GM23338 (cell line): ENCODE data around the gene WIPF3. TPM values are rescaled to one million over a fixed set of nuclear protein-coding genes. Genes with fewer than 3 reads are reported as not detected.

Experiments
- ATAC-seq: fragments of 200-7000 bp; cut with Tn5 transposase; 3 replicates; pipeline ENCODE4 v1.9.1; 2020
- DNase-seq: peaks from one replicate; pipeline ENCODE4 v3.0.0-alpha.2; 2015; ENCODE audit warnings: low spot score
- H2AFZ ChIP-seq: fragments of 200-600 bp; sonication (generic); 2 replicates; pipeline ENCODE4 v1.8.0; 2016; ENCODE audit warnings: antibody characterized with exemption, mild to moderate bottlenecking, moderate library complexity
- H3F3A ChIP-seq: fragments of 200-600 bp; sonication (generic); replicated peaks from 2 replicates; pipeline ENCODE4 v1.8.0; 2017; ENCODE audit warnings: antibody characterized with exemption, mixed run types, low read depth
- H3K27ac ChIP-seq: fragments of 200-600 bp; sonication (generic); 2 replicates; pipeline ENCODE4 v1.6.1; 2016; ENCODE audit warnings: low read depth
- H3K27me3 ChIP-seq: fragments of 200-600 bp; sonication (generic); 2 replicates; pipeline ENCODE4 v1.8.0; 2016; ENCODE audit warnings: mild to moderate bottlenecking, mixed run types, moderate library complexity; ENCODE audit not compliant: insufficient read depth
- H3K36me3 ChIP-seq: fragments of 200-600 bp; sonication (generic); 2 replicates; pipeline ENCODE4 v1.8.0; 2016; ENCODE audit warnings: mild to moderate bottlenecking; ENCODE audit not compliant: insufficient read depth
- H3K4me1 ChIP-seq: fragments of 200-600 bp; sonication (generic); 2 replicates; pipeline ENCODE4 v1.8.0; 2016; ENCODE audit warnings: mild to moderate bottlenecking, moderate library complexity; ENCODE audit not compliant: insufficient read depth
- H3K4me2 ChIP-seq: fragments of 200-600 bp; sonication (generic); 2 replicates; pipeline ENCODE4 v1.7.1; 2017; ENCODE audit warnings: mixed run types
- H3K4me3 ChIP-seq: fragments of 200-600 bp; sonication (generic); 2 replicates; pipeline ENCODE4 v1.6.1; 2016; ENCODE audit warnings: mixed run types
- H3K79me2 ChIP-seq: fragments of 200-600 bp; sonication (generic); replicated peaks from 2 replicates; pipeline ENCODE4 v1.8.0; 2017; ENCODE audit warnings: mild to moderate bottlenecking; ENCODE audit not compliant: insufficient read depth
- H3K9me2 ChIP-seq: fragments of 200-600 bp; sonication (generic); 2 replicates; pipeline ENCODE4 v1.8.0; 2017; ENCODE audit not compliant: insufficient read depth
- H4K20me1 ChIP-seq: fragments of 200-600 bp; sonication (generic); replicated peaks from 2 replicates; pipeline ENCODE4 v1.8.0; 2017; ENCODE audit warnings: mild to moderate bottlenecking; ENCODE audit not compliant: insufficient read depth
- H3K27ac Mint-ChIP-seq: 2 replicates; pipeline ENCODE4 v1.8.0; 2020; ENCODE audit warnings: inconsistent platforms, mild to moderate bottlenecking, moderate library complexity, mixed read lengths
- H3K27me3 Mint-ChIP-seq: 3 replicates; pipeline ENCODE4 v1.8.0; 2022; ENCODE audit warnings: low read depth, mild to moderate bottlenecking, moderate library complexity, mixed read lengths, inconsistent platforms; ENCODE audit not compliant: insufficient read depth, poor library complexity
- H3K36me3 Mint-ChIP-seq: 3 replicates; pipeline ENCODE4 v1.8.0; 2021; ENCODE audit warnings: low read depth, mild to moderate bottlenecking, inconsistent platforms, moderate library complexity, mixed read lengths
- H3K4me1 Mint-ChIP-seq: 3 replicates; pipeline ENCODE4 v1.8.0; 2020; ENCODE audit warnings: mild to moderate bottlenecking, inconsistent platforms, mixed read lengths
- H3K4me3 Mint-ChIP-seq: 3 replicates; pipeline ENCODE4 v1.8.0; 2021; ENCODE audit warnings: moderate library complexity, mild to moderate bottlenecking, inconsistent platforms, mixed read lengths
- H3K9me3 Mint-ChIP-seq: 3 replicates; pipeline ENCODE4 v1.8.0; 2020; ENCODE audit warnings: moderate library complexity, mild to moderate bottlenecking, inconsistent platforms, mixed read lengths
- CREB1 ChIP-seq: fragments of 250-450 bp; sonication (Bioruptor Pico); IDR thresholded peaks from 2 replicates; pipeline ENCODE4 v1.5.0; 2020; ENCODE audit warnings: low read depth, mild to moderate bottlenecking, moderate library complexity
- CTCF ChIP-seq, 2 experiments: fragments of 200-600 bp in 1 of 2; sonication (generic) in 1 of 2; conservative IDR thresholded peaks; 2 replicates each; pipeline versions ENCODE4 v1.5.1 to v1.6.1; 2016 to 2017; ENCODE audit warnings: antibody characterized with exemption in 2 of 2, low read depth in 2 of 2, mild to moderate bottlenecking in 2 of 2, moderate library complexity in 1 of 2
- ETS1 ChIP-seq: IDR thresholded peaks from 2 replicates; pipeline ENCODE4 v1.6.1; 2016; ENCODE audit warnings: antibody characterized with exemption
- EZH2 ChIP-seq: fragments of 200-600 bp; sonication (generic); IDR thresholded peaks from one replicate; pipeline ENCODE4 v1.8.0; 2017; ENCODE audit warnings: antibody characterized with exemption, mild to moderate bottlenecking, low read depth; ENCODE audit not compliant: unreplicated experiment
- EZH2phosphoT487 ChIP-seq: fragments of 200-600 bp; sonication (generic); IDR thresholded peaks from one replicate; pipeline ENCODE4 v1.8.1; 2018; ENCODE audit warnings: antibody characterized with exemption; ENCODE audit not compliant: unreplicated experiment
- JUNB ChIP-seq: IDR thresholded peaks from one replicate; pipeline ENCODE4 v1.6.1; 2016; ENCODE audit warnings: antibody characterized with exemption; ENCODE audit not compliant: unreplicated experiment
- NANOG ChIP-seq: IDR thresholded peaks from 2 replicates; pipeline ENCODE4 v1.6.1; 2016; ENCODE audit warnings: antibody characterized with exemption, borderline replicate concordance
- POLR2AphosphoS5 ChIP-seq: IDR thresholded peaks from 2 replicates; pipeline ENCODE4 v1.6.1; 2016; ENCODE audit warnings: antibody characterized with exemption, low read depth
- REST ChIP-seq: IDR thresholded peaks from one replicate; pipeline ENCODE4 v1.6.1; 2018; ENCODE audit warnings: antibody characterized with exemption; ENCODE audit not compliant: unreplicated experiment
- STAT1 ChIP-seq: IDR thresholded peaks from one replicate; pipeline ENCODE4 v1.6.1; 2016; ENCODE audit warnings: antibody characterized with exemption; ENCODE audit not compliant: unreplicated experiment
- ZNF114 ChIP-seq: fragments of 250-450 bp; sonication (Bioruptor Pico); IDR thresholded peaks from 2 replicates; pipeline ENCODE4 v1.5.0; 2020; ENCODE audit warnings: mild to moderate bottlenecking, moderate library complexity
- ZNF331 ChIP-seq: fragments of 250-450 bp; sonication (Bioruptor Pico); IDR thresholded peaks from 2 replicates; pipeline ENCODE4 v1.5.0; 2020; ENCODE audit warnings: low read depth, mild to moderate bottlenecking, moderate library complexity
- ZNF462 ChIP-seq: fragments of 250-450 bp; sonication (Bioruptor Pico); IDR thresholded peaks from 2 replicates; pipeline ENCODE4 v1.5.0; 2020; ENCODE audit warnings: mild to moderate bottlenecking, moderate library complexity
- polyA plus RNA-seq: library from polyadenylated mRNA; unstranded; fragments of >200 nt; fragmentation: Nextera tagmentation; extraction: Ambion mirVana; gene quantifications from 2 replicates; pipeline ENCODE4 v1.2.1, GENCODE V29; 2016
- total RNA-seq: library from RNA; depleted of rRNA; stranded (reverse); fragments of >200 nt; shearing (Covaris generic); gene quantifications from 2 replicates; pipeline ENCODE4 v1.2.3, GENCODE V29; 2014

Gene WIPF3
- total and polyA plus RNA-seq, 2 experiments from 2014 or later, result 5.7 to 11.4 TPM

GRCh38 chr7:29805031-29805430 lies 1.3 kb upstream of the WIPF3 start:
- H3K27ac Mint-ChIP-seq, result no peak overlapping the region
- no peaks in the 10 kb centered on the region for H3K9me3 Mint-ChIP-seq
- no peaks in the 10 kb centered on the region for H3K79me2 ChIP-seq
- H3K27me3 ChIP-seq, result peaks cover 38% of the 10 kb centered on the region
- no peaks in the 10 kb centered on the region; the same call in 1 of the 2 replicates for H3K4me1 ChIP-seq
- DNase-seq (no peak), ATAC-seq (no peak)
- H3K4me3 ChIP-seq, result no peak overlapping the region
- H2AFZ ChIP-seq, result no peak overlapping the region
- H3K27me3 Mint-ChIP-seq, result peaks cover 23% of the 10 kb centered on the region
- H4K20me1 ChIP-seq, result no peaks in the 10 kb centered on the region; the same call in 1 of the 2 replicates
- H3K36me3 ChIP-seq, result no peaks in the 10 kb centered on the region
- no peak overlapping the region for H3K4me3 Mint-ChIP-seq
- H3K4me2 ChIP-seq, result no peak overlapping the region
- H3F3A ChIP-seq, result peaks cover 13% of the 10 kb centered on the region; the same call in 1 of the 2 replicates
- TF ChIP-seq POLR2AphosphoS5 (no peak), REST (no peak), CREB1 (CRISPR knock-in tag) (no peak), CTCF (conservative IDR thresholded peaks at IDR 0.05; ENCODE audit: low read depth in 2 of 2) (no peak), ZNF462 (no peak), ETS1 (no peak), EZH2 (no peak), ZNF114 (CRISPR knock-in tag) (no peak), JUNB (no peak), ZNF331 (CRISPR knock-in tag) (no peak), NANOG (no peak), EZH2phosphoT487 (no peak), STAT1 (no peak)
- peaks cover 9% of the 10 kb centered on the region for H3K4me1 Mint-ChIP-seq
- no peaks in the 10 kb centered on the region for H3K9me2 ChIP-seq
- no peak overlapping the region for H3K27ac ChIP-seq
- no peaks in the 10 kb centered on the region for H3K36me3 Mint-ChIP-seq
